ENCODE data around the gene SLC22A23.

Gene SLC22A23

GRCh38 chr6:3336859-3337515, 119.9 kb downstream of the SLC22A23 start:
- no peak for DNase-seq (ENCODE audit: low read depth in 1 of 2, low spot score in 1 of 2)

GRCh38 chr6:3336066-3336786, 120.6 kb downstream of the SLC22A23 start:
- DNase-seq (ENCODE audit: low read depth in 1 of 2, low spot score in 1 of 2): no peak

DNA sequence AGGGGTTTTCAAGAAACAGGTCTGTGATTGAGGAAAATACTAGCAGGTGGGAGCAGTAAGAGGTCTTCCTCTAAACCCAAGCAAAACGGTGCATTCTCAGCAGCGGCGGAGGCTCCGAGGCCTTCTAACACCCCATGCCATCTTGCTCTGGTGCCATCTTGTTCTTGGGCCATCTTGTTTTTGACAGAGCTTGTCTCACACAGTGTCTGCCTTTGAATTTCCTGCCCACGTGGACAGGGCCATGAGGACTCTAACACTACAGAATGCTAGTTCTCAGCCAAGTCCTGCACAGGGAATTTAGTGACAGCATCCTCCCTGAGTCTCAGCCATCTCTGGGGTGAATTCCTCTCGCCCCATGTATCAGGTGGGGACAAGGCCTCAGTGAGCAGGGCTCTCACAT, 121.7 kb downstream of the SLC22A23 start:
- DNase-seq (ENCODE audit: low read depth in 1 of 2, low spot score in 1 of 2): no peak

DNA sequence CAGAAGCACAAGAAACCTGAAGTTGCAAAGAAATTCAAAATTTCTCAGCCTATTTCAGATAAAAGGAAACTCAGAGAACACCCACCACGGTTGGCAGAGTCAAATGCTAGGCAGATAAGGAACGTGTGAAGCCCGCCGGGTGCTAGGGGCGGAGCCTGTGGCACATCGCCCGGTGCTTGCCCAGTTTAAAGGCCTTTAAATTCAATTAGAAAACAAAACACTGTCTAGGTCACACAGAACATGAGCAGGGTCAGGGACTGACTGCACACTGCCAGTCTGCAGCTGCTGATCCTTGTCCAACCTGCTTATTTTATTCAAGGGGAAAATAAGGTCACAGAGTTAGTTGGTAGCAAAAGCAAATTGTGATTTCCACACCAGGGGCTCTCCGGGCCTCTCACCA, 122.3 kb downstream of the SLC22A23 start:
- no peak for DNase-seq (ENCODE audit: low read depth in 1 of 2, low spot score in 1 of 2)

- DNase-seq (ENCODE audit: low read depth in 1 of 2, low spot score in 1 of 2): no peak
These were observed 123.6 kb downstream of the SLC22A23 start for GRCh38 chr6:3333263-3333662.

GRCh38 chr6:3331971-3332370, 124.9 kb downstream of the SLC22A23 start:
- no peak for DNase-seq (ENCODE audit: low read depth in 1 of 2, low spot score in 1 of 2)

GRCh38 chr6:3331494-3331893, 125.4 kb downstream of the SLC22A23 start:
- no peak for DNase-seq (ENCODE audit: low read depth in 1 of 2, low spot score in 1 of 2)

GRCh38 chr6:3330199-3330598, 126.7 kb downstream of the SLC22A23 start:
- DNase-seq (ENCODE audit: low read depth in 1 of 2, low spot score in 1 of 2): no peak

- no peak for DNase-seq (ENCODE audit: low read depth in 1 of 2, low spot score in 1 of 2)
These were observed 127.3 kb downstream of the SLC22A23 start for GRCh38 chr6:3329393-3330051.

GRCh38 chr6:3328796-3329195, 128.1 kb downstream of the SLC22A23 start:
- no peak for DNase-seq (ENCODE audit: low read depth in 1 of 2, low spot score in 1 of 2)

DNA sequence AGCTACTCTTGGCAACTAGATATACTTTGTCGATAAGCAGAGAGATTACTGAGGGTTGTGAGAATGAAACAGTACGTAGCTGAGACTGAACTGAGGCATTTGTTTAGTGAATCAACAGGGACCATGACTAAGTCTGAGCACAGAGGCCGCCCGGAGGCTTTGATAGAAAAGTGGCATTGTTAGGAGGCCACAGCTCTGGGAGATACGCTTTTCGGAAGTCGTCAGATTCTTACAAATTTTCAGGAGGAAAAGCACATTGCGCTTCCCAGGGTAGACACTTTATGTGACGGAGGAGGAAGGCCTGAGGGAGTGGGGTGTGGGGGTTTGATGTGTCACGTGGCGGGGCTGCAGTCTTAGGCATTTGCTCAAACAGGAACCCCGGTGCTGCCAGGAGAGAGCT, 128.7 kb downstream of the SLC22A23 start:
- DNase-seq (ENCODE audit: low read depth in 1 of 2, low spot score in 1 of 2): no peak

GRCh38 chr6:3327403-3327802, 129.4 kb downstream of the SLC22A23 start:
- no peak for DNase-seq (ENCODE audit: low read depth in 1 of 2, low spot score in 1 of 2)

GRCh38 chr6:3326981-3327380, 129.9 kb downstream of the SLC22A23 start:
- no peak for DNase-seq (ENCODE audit: low read depth in 1 of 2, low spot score in 1 of 2)

DNA sequence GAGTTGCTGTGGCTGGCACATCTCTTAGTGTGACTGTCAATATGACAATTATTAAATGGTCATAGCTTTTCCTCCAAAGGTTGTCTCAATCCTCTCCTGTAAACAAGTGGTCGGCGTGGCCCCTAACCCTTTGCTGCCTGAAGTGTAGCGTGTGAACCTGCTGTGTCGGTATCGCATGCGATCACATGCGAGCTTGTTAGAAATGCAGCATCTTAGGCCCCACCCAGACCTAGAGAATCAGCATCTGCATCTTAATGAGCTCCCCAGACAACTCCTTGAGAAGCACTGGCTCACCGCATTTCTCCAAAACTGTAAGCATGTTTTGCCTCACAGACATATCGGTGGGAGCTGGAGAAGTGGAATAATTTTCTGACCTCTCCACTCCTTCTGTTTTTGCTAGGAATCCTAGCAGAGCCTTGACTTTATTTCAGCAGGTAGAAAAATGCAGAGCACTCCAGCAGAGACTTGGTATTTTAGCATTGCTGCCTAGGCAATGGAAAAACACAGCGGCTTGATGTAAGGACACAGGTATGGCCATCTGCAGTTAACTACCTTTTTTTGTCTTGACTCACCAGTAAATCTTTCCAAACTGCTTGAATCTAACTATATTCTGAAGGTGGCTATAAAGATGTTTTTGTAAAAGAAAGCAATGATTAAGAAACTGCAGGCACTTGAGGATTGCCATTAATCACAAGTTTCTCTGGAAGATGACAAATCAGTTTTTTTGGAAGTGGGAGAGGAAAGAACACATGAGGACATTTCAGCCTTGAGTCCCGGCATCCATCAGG, 130.5 kb downstream of the SLC22A23 start:
- no peak for DNase-seq (ENCODE audit: low read depth in 1 of 2, low spot score in 1 of 2)

GRCh38 chr6:3325210-3325609, 131.6 kb downstream of the SLC22A23 start:
- DNase-seq (ENCODE audit: low read depth in 1 of 2, low spot score in 1 of 2): no peak

DNA sequence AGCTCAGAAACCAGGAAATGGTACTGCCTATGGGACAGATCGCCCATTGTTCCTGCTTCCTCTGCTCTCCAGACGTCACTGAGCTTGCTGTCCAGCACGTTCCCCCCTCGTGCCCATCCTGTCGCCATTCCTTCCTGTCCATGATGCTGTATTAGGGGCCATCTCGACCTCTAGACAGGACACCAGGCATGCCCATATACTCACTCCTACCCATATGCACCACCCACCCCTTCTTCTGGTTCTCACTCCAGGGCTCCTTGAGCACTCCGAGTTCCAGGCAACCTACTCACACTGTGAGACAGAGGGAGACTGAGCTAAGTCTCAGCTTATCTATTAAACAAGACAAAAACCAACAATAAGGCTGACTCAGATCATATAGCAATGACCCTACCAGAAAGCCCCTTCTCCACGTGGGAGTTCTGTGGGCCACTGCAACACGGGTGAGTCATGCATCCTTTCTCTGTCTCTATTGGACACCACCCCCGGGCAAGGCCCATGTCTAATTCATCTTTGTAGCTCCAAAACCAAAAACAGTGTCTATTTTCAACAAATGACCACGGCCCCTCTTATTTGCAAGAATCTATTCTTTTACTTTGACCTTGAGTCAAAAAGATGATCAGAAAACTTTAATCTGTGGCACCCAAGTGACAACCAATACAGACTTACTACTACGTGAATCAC, 132.4 kb downstream of the SLC22A23 start:
- DNase-seq (ENCODE audit: low read depth in 1 of 2, low spot score in 1 of 2): no peak

GRCh38 chr6:3323696-3324261, 133.1 kb downstream of the SLC22A23 start:
- no peak for DNase-seq (ENCODE audit: low read depth in 1 of 2, low spot score in 1 of 2)

- no peak for DNase-seq (ENCODE audit: low read depth in 1 of 2, low spot score in 1 of 2)
These were observed 133.7 kb downstream of the SLC22A23 start for GRCh38 chr6:3323148-3323547.

DNA sequence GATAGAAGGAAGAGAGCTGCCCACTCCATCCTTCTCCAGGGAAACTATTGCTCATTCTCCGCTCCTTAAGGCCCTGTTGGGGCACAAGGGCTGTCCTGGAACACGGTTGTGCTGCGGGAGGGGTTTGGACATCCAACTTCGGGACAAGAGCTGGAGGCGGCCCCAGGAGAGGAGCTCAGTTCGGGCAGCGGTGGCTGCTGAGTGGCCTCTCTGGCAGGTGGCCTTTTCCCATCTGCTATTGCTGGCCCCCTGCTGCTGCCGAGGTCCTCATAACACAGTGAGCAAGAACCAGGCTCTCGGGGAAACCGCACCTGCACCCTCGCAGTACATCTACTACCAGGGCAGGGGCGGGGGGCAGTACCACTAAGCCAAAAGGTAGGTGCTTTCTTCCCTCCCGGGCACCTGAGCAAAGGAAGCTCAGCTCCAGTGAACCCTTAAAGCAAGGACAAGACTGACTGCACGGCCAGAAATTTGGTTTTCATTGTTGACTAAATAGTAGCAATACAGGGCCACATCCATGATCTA, 134.4 kb downstream of the SLC22A23 start:
- no peak for DNase-seq (ENCODE audit: low read depth in 1 of 2, low spot score in 1 of 2)

GRCh38 chr6:3321875-3322274, 135.0 kb downstream of the SLC22A23 start:
- DNase-seq (ENCODE audit: low read depth in 1 of 2, low spot score in 1 of 2): no peak
